Neural crest cell (in vitro differentiated cells): Measurements from ENCODE around the gene BAIAP2L1. TPM values are rescaled to one million over a fixed set of nuclear protein-coding genes. Genes with fewer than 3 reads are reported as not detected.
"Not testable (repeated sequence)": the region's sequence is repeated elsewhere in the genome, so short reads cannot be mapped to it uniquely, and the experiment has no call there.

Source experiments
- DNase-seq: peaks from one replicate; pipeline ENCODE4 v3.0.0; 2021; ENCODE audit warnings: low read depth, mixed read lengths, low spot score
- H3K27ac Mint-ChIP-seq: one replicate; pipeline ENCODE4 v1.8.0; 2021; ENCODE audit warnings: mild to moderate bottlenecking, mixed read lengths; ENCODE audit not compliant: unreplicated experiment
- H3K27me3 Mint-ChIP-seq: 2 replicates; pipeline ENCODE4 v1.8.0; 2021; ENCODE audit warnings: low read depth, mild to moderate bottlenecking, mixed read lengths
- H3K36me3 Mint-ChIP-seq: 2 replicates; pipeline ENCODE4 v1.8.0; 2021; ENCODE audit warnings: low read depth, mild to moderate bottlenecking, mixed read lengths
- H3K4me1 Mint-ChIP-seq: 2 replicates; pipeline ENCODE4 v1.8.0; 2021; ENCODE audit warnings: mixed read lengths
- H3K4me3 Mint-ChIP-seq: one replicate; pipeline ENCODE4 v1.8.0; 2021; ENCODE audit warnings: mild to moderate bottlenecking, mixed read lengths
- H3K9me3 Mint-ChIP-seq: 2 replicates; pipeline ENCODE4 v1.8.0; 2021; ENCODE audit warnings: mixed read lengths
- long read RNA-seq: library from polyadenylated mRNA; unstranded; transcript quantifications from one replicate; pipeline ENCODE4 v2.0.0, GENCODE V29; 2020
- total RNA-seq: library from RNA; stranded (reverse); gene quantifications from 2 replicates; pipeline ENCODE4 v1.2.1, GENCODE V29; 2021
- TF ChIP-seq, protein P1 (sequence below): fragments of 200-600 bp; sonication (generic); conservative IDR thresholded peaks from 2 replicates; pipeline ENCODE4 v1.5.0; 2021; ENCODE audit warnings: antibody characterized with exemption, mild to moderate bottlenecking

BAIAP2L1 gene, protein sequence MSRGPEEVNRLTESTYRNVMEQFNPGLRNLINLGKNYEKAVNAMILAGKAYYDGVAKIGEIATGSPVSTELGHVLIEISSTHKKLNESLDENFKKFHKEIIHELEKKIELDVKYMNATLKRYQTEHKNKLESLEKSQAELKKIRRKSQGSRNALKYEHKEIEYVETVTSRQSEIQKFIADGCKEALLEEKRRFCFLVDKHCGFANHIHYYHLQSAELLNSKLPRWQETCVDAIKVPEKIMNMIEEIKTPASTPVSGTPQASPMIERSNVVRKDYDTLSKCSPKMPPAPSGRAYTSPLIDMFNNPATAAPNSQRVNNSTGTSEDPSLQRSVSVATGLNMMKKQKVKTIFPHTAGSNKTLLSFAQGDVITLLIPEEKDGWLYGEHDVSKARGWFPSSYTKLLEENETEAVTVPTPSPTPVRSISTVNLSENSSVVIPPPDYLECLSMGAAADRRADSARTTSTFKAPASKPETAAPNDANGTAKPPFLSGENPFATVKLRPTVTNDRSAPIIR
- 1.5 and 2.1 TPM in 2 replicates for total RNA-seq
- long read RNA-seq, result 0 reads

GRCh38 chr7:98400542-98401340 lies at the start of gene BAIAP2L1:
Gene BAIAP2L1 (minus strand): TSS chr7:98401090. CDS start chr7:98400852, 238 bp downstream.
- peak; percentile 80 for DNase-seq
- H3K27me3 Mint-ChIP-seq, result peaks cover 71% of the 10 kb centered on the region
- peak within 1 kb of the TSS; percentile 67 for H3K4me3 Mint-ChIP-seq
- peaks cover 5% of the 10 kb centered on the region for H3K4me1 Mint-ChIP-seq
- no peak within 1 kb of the TSS for H3K27ac Mint-ChIP-seq
- TF ChIP-seq, protein P1, sequence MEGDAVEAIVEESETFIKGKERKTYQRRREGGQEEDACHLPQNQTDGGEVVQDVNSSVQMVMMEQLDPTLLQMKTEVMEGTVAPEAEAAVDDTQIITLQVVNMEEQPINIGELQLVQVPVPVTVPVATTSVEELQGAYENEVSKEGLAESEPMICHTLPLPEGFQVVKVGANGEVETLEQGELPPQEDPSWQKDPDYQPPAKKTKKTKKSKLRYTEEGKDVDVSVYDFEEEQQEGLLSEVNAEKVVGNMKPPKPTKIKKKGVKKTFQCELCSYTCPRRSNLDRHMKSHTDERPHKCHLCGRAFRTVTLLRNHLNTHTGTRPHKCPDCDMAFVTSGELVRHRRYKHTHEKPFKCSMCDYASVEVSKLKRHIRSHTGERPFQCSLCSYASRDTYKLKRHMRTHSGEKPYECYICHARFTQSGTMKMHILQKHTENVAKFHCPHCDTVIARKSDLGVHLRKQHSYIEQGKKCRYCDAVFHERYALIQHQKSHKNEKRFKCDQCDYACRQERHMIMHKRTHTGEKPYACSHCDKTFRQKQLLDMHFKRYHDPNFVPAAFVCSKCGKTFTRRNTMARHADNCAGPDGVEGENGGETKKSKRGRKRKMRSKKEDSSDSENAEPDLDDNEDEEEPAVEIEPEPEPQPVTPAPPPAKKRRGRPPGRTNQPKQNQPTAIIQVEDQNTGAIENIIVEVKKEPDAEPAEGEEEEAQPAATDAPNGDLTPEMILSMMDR, result no peak
- no peaks in the 10 kb centered on the region for H3K36me3 Mint-ChIP-seq
- H3K9me3 Mint-ChIP-seq, result no peaks in the 10 kb centered on the region

DNA sequence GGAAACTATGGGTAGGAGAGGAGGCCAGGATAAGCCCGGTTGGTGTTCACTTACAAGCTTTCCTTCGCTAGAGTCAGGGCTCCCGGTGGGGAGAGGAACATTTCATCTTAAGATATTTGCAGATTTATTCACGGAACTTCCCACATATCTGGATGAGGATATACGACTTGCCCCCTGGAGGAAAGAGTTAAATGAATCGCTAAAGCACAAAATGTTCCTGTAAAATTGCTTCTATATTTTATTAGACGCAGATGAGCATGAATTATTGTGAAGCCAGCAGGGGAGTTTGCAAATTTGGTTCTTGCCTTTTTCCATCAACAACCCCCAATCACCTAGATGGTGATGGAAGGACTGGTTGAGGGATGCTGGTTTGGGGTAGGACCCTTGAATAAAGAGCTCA lies 47.9 kb upstream of the BAIAP2L1 start:
- no peak for DNase-seq
- Mint-ChIP-seq H3K9me3 (peaks cover 9% of the 10 kb centered on the region), H3K27ac (peak overlapping the region; percentile 60), H3K4me1 (no peaks in the 10 kb centered on the region), H3K4me3 (no peak overlapping the region), H3K27me3 (peaks cover 16% of the 10 kb centered on the region), H3K36me3 (no peaks in the 10 kb centered on the region)
- TF ChIP-seq, protein P1, result no peak

GRCh38 chr7:98440992-98441391 lies 40.1 kb upstream of the BAIAP2L1 start:
- H3K4me1 Mint-ChIP-seq, H3K9me3 Mint-ChIP-seq, H3K36me3 Mint-ChIP-seq, DNase-seq, H3K4me3 Mint-ChIP-seq, H3K27me3 Mint-ChIP-seq, H3K27ac Mint-ChIP-seq: not testable (repeated sequence)

DNA sequence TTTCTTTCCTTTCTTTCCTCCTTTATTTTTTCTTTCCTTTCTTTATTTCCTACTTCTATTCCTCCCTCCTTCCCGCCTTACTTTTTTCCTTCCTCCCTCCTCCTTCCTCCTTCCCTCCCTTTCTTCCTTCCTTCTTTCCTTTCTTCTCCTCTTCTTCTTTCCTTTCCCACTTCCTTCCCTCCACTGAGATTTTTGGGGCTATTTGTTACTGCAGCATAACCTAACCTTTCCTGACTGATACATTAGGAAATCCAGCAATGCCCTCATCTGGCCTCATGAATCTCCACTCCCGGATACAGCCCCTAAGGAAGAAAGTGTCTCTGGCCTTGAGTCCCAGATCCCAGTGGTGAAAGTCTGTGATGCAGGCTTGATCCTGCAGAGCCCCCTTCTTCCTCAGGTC lies 38.6 kb upstream of the BAIAP2L1 start:
- peaks cover 12% of the 10 kb centered on the region for H3K27me3 Mint-ChIP-seq

GRCh38 chr7:98434087-98434486 lies 33.2 kb upstream of the BAIAP2L1 start:
- H3K4me1 Mint-ChIP-seq, result no peaks in the 10 kb centered on the region
- TF ChIP-seq, protein P1, result no peak
- H3K4me3 Mint-ChIP-seq, result no peak overlapping the region

More for the DNA sequence above, 38.6 kb upstream of the BAIAP2L1 start:
- H3K4me3 Mint-ChIP-seq, result no peak overlapping the region
- H3K4me1 Mint-ChIP-seq, result no peaks in the 10 kb centered on the region
- no peaks in the 10 kb centered on the region for H3K36me3 Mint-ChIP-seq
- H3K27ac Mint-ChIP-seq, result peak overlapping the region; percentile 57
- H3K9me3 Mint-ChIP-seq, result peaks cover 4% of the 10 kb centered on the region
- TF ChIP-seq, protein P1, result no peak
- DNase-seq, result no peak

More at GRCh38 chr7:98434087-98434486, 33.2 kb upstream of the BAIAP2L1 start:
- no peak overlapping the region for H3K27ac Mint-ChIP-seq
- peaks cover 22% of the 10 kb centered on the region for H3K27me3 Mint-ChIP-seq
- H3K9me3 Mint-ChIP-seq, result no peaks in the 10 kb centered on the region
- DNase-seq, result no peak
- H3K36me3 Mint-ChIP-seq, result no peaks in the 10 kb centered on the region
